A549 (cell line): ENCODE results near the gene MVB12B. TPM values are rescaled to one million over a fixed set of nuclear protein-coding genes. Genes with fewer than 3 reads are reported as not detected.

Source experiments
- ATAC-seq, 2 experiments: fragments of 200-7000 bp in 1 of 2; fragments of >200 bp in 1 of 2; cut with Nextera tagmentation in 1 of 2; cut with Tn5 transposase in 1 of 2; 3 replicates each; pipeline versions ENCODE4 v1.8.0 to v1.9.1; 2018 to 2020; ENCODE audit warnings: mild to moderate bottlenecking in 1 of 2, moderate library complexity in 1 of 2
- CTCF ChIA-PET: fragments of 300-600 bp; sonication (Branson Sonifier 250); formaldehyde crosslinking; extraction: SDS; loops from one replicate; lab custom pipeline; 2021; ENCODE audit warnings: antibody characterized with exemption, inconsistent platforms; lab: Yijun Ruan, JAX
- POLR2A ChIA-PET: fragments of 350-600 bp; formaldehyde crosslinking; extraction: SDS; loops from one replicate; lab custom pipeline; 2021; ENCODE audit warnings: antibody characterized with exemption, inconsistent platforms; lab: Yijun Ruan, JAX
- DNase-seq, 2 experiments: peaks; one replicate each; pipeline versions ENCODE4 v3.0.0 to v3.0.0-alpha.2; 2011 to 2016; ENCODE audit warnings: low read depth in 1 of 2, low spot score in 1 of 2
- FAIRE-seq: peaks from 2 replicates; lab custom pipeline; 2011; peaks lifted over from hg19 to GRCh38; lab: Jason Lieb, UNC
- H3K27ac ChIP-seq, 2 experiments: fragments of >200 bp; sonication (Bioruptor Twin); formaldehyde crosslinking; 3 replicates each; pipeline ENCODE4 v1.5.1; 2016 to 2017
- H3K4me1 ChIP-seq: fragments of >200 bp; sonication (Bioruptor Twin); formaldehyde crosslinking; 3 replicates; pipeline ENCODE4 v1.6.1; 2016
- H3K4me2 ChIP-seq: fragments of >200 bp; sonication (Bioruptor Twin); formaldehyde crosslinking; 3 replicates; pipeline ENCODE4 v1.6.1; 2016
- H3K4me3 ChIP-seq: fragments of >200 bp; sonication (Bioruptor Twin); formaldehyde crosslinking; 3 replicates; pipeline ENCODE4 v1.5.1; 2016
- H3K9me3 ChIP-seq: fragments of >200 bp; sonication (Bioruptor Twin); formaldehyde crosslinking; 3 replicates; pipeline ENCODE4 v1.6.1; 2016
- ATOH8 ChIP-seq: fragments of 250-450 bp; sonication (Bioruptor Pico); IDR thresholded peaks from 2 replicates; pipeline ENCODE4 v1.5.0; 2020; ENCODE audit warnings: low read depth, mild to moderate bottlenecking, moderate library complexity
- CBX2 ChIP-seq: fragments of 200-600 bp; sonication (generic); IDR thresholded peaks from 2 replicates; pipeline ENCODE4 v1.6.1; 2016; ENCODE audit warnings: low read depth, mild to moderate bottlenecking, borderline replicate concordance
- CBX8 ChIP-seq: fragments of 200-600 bp; sonication (generic); IDR thresholded peaks from 2 replicates; pipeline ENCODE4 v1.6.1; 2016
- CHD2 ChIP-seq: fragments of 150-350 bp; IDR thresholded peaks from 2 replicates; pipeline ENCODE4 v1.6.1; 2014; ENCODE audit warnings: low read length; ENCODE audit not compliant: partially characterized antibody
- E2F6 ChIP-seq: IDR thresholded peaks from 2 replicates; pipeline ENCODE4 v1.6.1; 2012; ENCODE audit warnings: low read depth, borderline replicate concordance
- EHF ChIP-seq: fragments of 250-450 bp; sonication (Bioruptor Pico); IDR thresholded peaks from 2 replicates; pipeline ENCODE4 v1.5.0; 2020; ENCODE audit warnings: mild to moderate bottlenecking
- ELK1 ChIP-seq: fragments of 150-350 bp; IDR thresholded peaks from 2 replicates; pipeline ENCODE4 v1.6.1; 2014; ENCODE audit warnings: low read depth, mild to moderate bottlenecking, low read length
- FOXS1 ChIP-seq: fragments of 250-450 bp; sonication (Bioruptor Pico); IDR thresholded peaks from 2 replicates; pipeline ENCODE4 v1.5.0; 2020; ENCODE audit warnings: mild to moderate bottlenecking, moderate library complexity
- HES2 ChIP-seq: fragments of >200 bp; sonication (Bioruptor Twin); formaldehyde crosslinking; IDR thresholded peaks from 2 replicates; pipeline ENCODE4 v1.6.1; 2016
- HEYL ChIP-seq: fragments of 250-450 bp; sonication (Bioruptor Pico); IDR thresholded peaks from 2 replicates; pipeline ENCODE4 v1.8.0; 2021; ENCODE audit warnings: mild to moderate bottlenecking, moderate library complexity
- HOXA7 ChIP-seq: fragments of 250-450 bp; sonication (Bioruptor Pico); IDR thresholded peaks from 2 replicates; pipeline ENCODE4 v1.5.0; 2020; ENCODE audit warnings: mild to moderate bottlenecking, moderate library complexity
- KDM5A ChIP-seq: fragments of 200-600 bp; sonication (generic); IDR thresholded peaks from 2 replicates; pipeline ENCODE4 v1.6.1; 2016; ENCODE audit warnings: antibody characterized with exemption, mild to moderate bottlenecking
- MAFK ChIP-seq: fragments of 450-650 bp; IDR thresholded peaks from 2 replicates; pipeline ENCODE4 v1.6.1; 2014; ENCODE audit not compliant: partially characterized antibody
- MAX ChIP-seq: IDR thresholded peaks from 2 replicates; pipeline ENCODE4 v1.6.1; 2012
- MAZ ChIP-seq: fragments of 150-350 bp; IDR thresholded peaks from 2 replicates; pipeline ENCODE4 v1.6.1; 2014; ENCODE audit warnings: antibody characterized with exemption, low read depth, low read length, borderline replicate concordance
- NPAS2 ChIP-seq: fragments of 250-450 bp; sonication (Bioruptor Pico); IDR thresholded peaks from 2 replicates; pipeline ENCODE4 v1.8.0; 2022; ENCODE audit warnings: mild to moderate bottlenecking, moderate library complexity, borderline replicate concordance
- PBX3 ChIP-seq: IDR thresholded peaks from 2 replicates; pipeline ENCODE4 v1.6.1; 2012
- PHF8 ChIP-seq: fragments of 200-600 bp; sonication (generic); IDR thresholded peaks from 2 replicates; pipeline ENCODE4 v1.6.1; 2016; ENCODE audit warnings: low read depth, mild to moderate bottlenecking, antibody characterized with exemption, moderate library complexity, borderline replicate concordance
- POLR2A ChIP-seq: IDR thresholded peaks from 2 replicates; pipeline ENCODE4 v1.6.1; 2012; ENCODE audit warnings: mild to moderate bottlenecking, low read length
- POLR2AphosphoS2 ChIP-seq: conservative IDR thresholded peaks from 2 replicates; pipeline ENCODE4 v1.6.1; 2012; ENCODE audit warnings: low read length, improper control_type of control experiment, inconsistent platforms
- RCOR1 ChIP-seq: fragments of 150-350 bp; IDR thresholded peaks from 2 replicates; pipeline ENCODE4 v1.6.1; 2014; ENCODE audit warnings: antibody characterized with exemption, low read length, low read depth
- REST ChIP-seq: fragments of 200-600 bp; sonication (generic); IDR thresholded peaks from 2 replicates; pipeline ENCODE4 v1.6.1; 2016; ENCODE audit warnings: antibody characterized with exemption, mild to moderate bottlenecking, moderate library complexity
- RNF2 ChIP-seq: fragments of 200-600 bp; sonication (generic); IDR thresholded peaks from 2 replicates; pipeline ENCODE4 v1.6.1; 2016; ENCODE audit warnings: low read depth, mild to moderate bottlenecking, antibody characterized with exemption, moderate library complexity, borderline replicate concordance
- SREBF2 ChIP-seq: fragments of 450-650 bp; IDR thresholded peaks from 2 replicates; pipeline ENCODE4 v1.6.1; 2014; ENCODE audit warnings: mild to moderate bottlenecking, moderate library complexity
- TFCP2L1 ChIP-seq: fragments of 250-450 bp; sonication (Bioruptor Pico); IDR thresholded peaks from 2 replicates; pipeline ENCODE4 v1.5.0; 2021; ENCODE audit warnings: mild to moderate bottlenecking
- ZC3H11A ChIP-seq: fragments of 450-650 bp; IDR thresholded peaks from 2 replicates; pipeline ENCODE4 v1.6.1; 2014; ENCODE audit warnings: antibody characterized with exemption, mild to moderate bottlenecking
- ZFP36 ChIP-seq: fragments of 450-650 bp; IDR thresholded peaks from 2 replicates; pipeline ENCODE4 v1.6.1; 2014; ENCODE audit warnings: borderline replicate concordance; ENCODE audit not compliant: partially characterized antibody
- ZNF302 ChIP-seq: fragments of 250-450 bp; sonication (Bioruptor Pico); IDR thresholded peaks from 2 replicates; pipeline ENCODE4 v1.9.0; 2021; ENCODE audit warnings: inconsistent platforms, mild to moderate bottlenecking, moderate library complexity
- ZSCAN20 ChIP-seq: fragments of 250-450 bp; sonication (Bioruptor Pico); IDR thresholded peaks from 2 replicates; pipeline ENCODE4 v1.8.0; 2022; ENCODE audit warnings: mild to moderate bottlenecking, moderate library complexity
- WGBS: methylation state at CpG from one replicate; pipeline ENCODE4 v1.1.6; 2017; ENCODE audit errors: missing lambda C conversion rate; 5-methylcytosine and 5-hydroxymethylcytosine counted together
- polyA plus RNA-seq, 4 experiments: library from polyadenylated mRNA; depleted of rRNA in 3 of 4; stranded (reverse); fragments of >200 nt; fragmentation: RNase III in 1 of 4; extraction: RNeasy Plus Mini Kit Qiagen cat#74134 plus additional on column Dnase treatment in 1 of 4; gene quantifications; 2 replicates in 3 of 4; 3 replicates in 1 of 4; pipeline ENCODE4 v1.2.3, GENCODE V29; 2011 to 2017

MVB12B gene
- polyA plus RNA-seq, 2 of the 4 experiments (the other 2 are of a cell fraction) = 4.6 to 5.9 TPM

- 87% methylated on average over 10 of the region's 13 CpGs for WGBS
- H3K4me3 ChIP-seq = no peak overlapping the region
- no peak overlapping the region for H3K27ac ChIP-seq
- ATAC-seq = no peak
- POLR2A ChIA-PET = no interaction called here
- no peaks in the 10 kb centered on the region for H3K9me3 ChIP-seq
- FAIRE-seq = no peak
- DNase-seq = no peak
- TF ChIP-seq HOXA7 = no peak
- TF ChIP-seq E2F6 = no peak
- no peak for TF ChIP-seq ZC3H11A
- TF ChIP-seq MAFK = no peak
- TF ChIP-seq HEYL (CRISPR knock-in tag) = no peak
- TF ChIP-seq ATOH8 (CRISPR knock-in tag) = no peak
- TF ChIP-seq PBX3 = no peak
- no peak for TF ChIP-seq RNF2
- TF ChIP-seq POLR2AphosphoS2 = no peak
- TF ChIP-seq HES2 = no peak
- TF ChIP-seq TFCP2L1 (CRISPR knock-in tag) = no peak
- CTCF ChIA-PET = interaction anchor here (0.7 to 4.1 kb wide), 9 partner anchors 9 to 291 kb away, joined by 3 to 56 read pairs (median 7); no protein-coding TSS in a partner anchor
- no peak overlapping the region for H3K4me2 ChIP-seq
- H3K4me1 ChIP-seq = no peaks in the 10 kb centered on the region
Measured at GRCh38 chr9:126481862-126482261, 155.2 kb downstream of the MVB12B start.

GRCh38 chr9:126482361-126483044, 155.9 kb downstream of the MVB12B start:
- H3K9me3 ChIP-seq = no peaks in the 10 kb centered on the region
- H3K27ac ChIP-seq = no peak overlapping the region
- DNase-seq (no peak), FAIRE-seq (no peak), ATAC-seq (no peak)
- CTCF ChIA-PET = interaction anchor here (1.1 to 4.1 kb wide), 8 partner anchors 9 to 180 kb away, joined by 4 to 56 read pairs (median 8); no protein-coding TSS in a partner anchor
- 91% methylated on average over 39 of the region's 45 CpGs for WGBS
- TF ChIP-seq EHF (no peak), RNF2 (no peak), SREBF2 (no peak), ELK1 (no peak), CBX2 (no peak), PHF8 (no peak), MAZ (no peak), ZFP36 (no peak), REST (no peak), KDM5A (no peak), CBX8 (no peak), NPAS2 (CRISPR knock-in tag) (no peak), ZSCAN20 (no peak), MAX (no peak), CHD2 (no peak), FOXS1 (CRISPR knock-in tag) (no peak), HES2 (no peak), RCOR1 (no peak), ZNF302 (CRISPR knock-in tag) (no peak), POLR2A (no peak)
- no peak overlapping the region for H3K4me2 ChIP-seq
- no peak overlapping the region for H3K4me3 ChIP-seq
- POLR2A ChIA-PET = no interaction called here
- no peaks in the 10 kb centered on the region for H3K4me1 ChIP-seq
